Upper lobe of left lung (tissue), 4 donors: ENCODE measurements around the gene LLGL1.

Experiments used
- CTCF ChIP-seq, 6 experiments: fragments of 450-650 bp in 4 of 6; fragments of 200-600 bp in 2 of 6; sonication (generic) in 2 of 6; IDR thresholded peaks; one replicate each; pipeline ENCODE4 v1.5.1; 2016 to 2019; ENCODE audit warnings: antibody characterized with exemption in 6 of 6
- POLR2A ChIP-seq, 4 donors: fragments of 450-650 bp; IDR thresholded peaks; one replicate each; pipeline ENCODE4 v1.5.1; 2016 to 2017; ENCODE audit warnings: antibody characterized with exemption in 4 of 4, mild to moderate bottlenecking in 2 of 4
- POLR2AphosphoS5 ChIP-seq, 2 donors: sonication (generic); formaldehyde crosslinking; IDR thresholded peaks; one replicate each; pipeline ENCODE4 v1.5.1; 2017; ENCODE audit warnings: antibody characterized with exemption in 2 of 2

GRCh38 chr17:18197535-18198194 is 27.8 kb upstream of the LLGL1 start:
- TF ChIP-seq CTCF (IDR thresholded peaks at IDR 0.05) (no peak), POLR2AphosphoS5 (IDR thresholded peaks at IDR 0.05) (no peak), POLR2A (IDR thresholded peaks at IDR 0.05) (no peak)
